Heart left ventricle (tissue), 16 donors: ENCODE results near the gene VEGFC. TPM values are rescaled to one million over a fixed set of nuclear protein-coding genes. Genes with fewer than 3 reads are reported as not detected.

Source experiments
- ATAC-seq, 4 donors: fragments of 200-7000 bp; cut with Tn5 transposase; one replicate each; pipeline ENCODE4 v1.9.1; 2020 to 2022; ENCODE audit warnings: moderate library complexity in 4 of 4, mild to moderate bottlenecking in 3 of 4, moderate number of reproducible peaks in 1 of 4
- DNase-seq, 5 donors: peaks; one replicate each; pipeline ENCODE4 v3.0.0-alpha.2; 2020
- H3K27ac ChIP-seq, 12 donors: fragments of 200-600 bp; sonication (generic) in 4 of 12; one replicate each; pipeline versions ENCODE4 v1.5.0 to v1.8.0; 2016 to 2022; ENCODE audit warnings: mild to moderate bottlenecking in 2 of 12
- H3K27me3 ChIP-seq, 9 donors: fragments of 200-600 bp; sonication (generic) in 2 of 9; one replicate each; pipeline versions ENCODE4 v1.5.1 to v1.8.0; 2016 to 2022; ENCODE audit warnings: mild to moderate bottlenecking in 3 of 9
- H3K36me3 ChIP-seq, 9 donors: fragments of 200-600 bp; sonication (generic) in 2 of 9; one replicate each; pipeline versions ENCODE4 v1.5.0 to v1.8.0; 2018 to 2022; ENCODE audit warnings: mild to moderate bottlenecking in 2 of 9
- H3K4me1 ChIP-seq, 12 donors: fragments of 200-600 bp; sonication (generic) in 4 of 12; one replicate each; pipeline versions ENCODE4 v1.5.0 to v1.8.0; 2016 to 2022; ENCODE audit warnings: mild to moderate bottlenecking in 3 of 12
- H3K4me3 ChIP-seq, 12 donors: fragments of 200-600 bp; sonication (generic) in 4 of 12; one replicate each; pipeline versions ENCODE4 v1.5.0 to v1.8.0; 2017 to 2022; ENCODE audit warnings: mild to moderate bottlenecking in 9 of 12, moderate library complexity in 4 of 12
- H3K9me3 ChIP-seq, 12 donors: fragments of 200-600 bp; sonication (generic) in 4 of 12; one replicate each; pipeline versions ENCODE4 v1.5.0 to v1.8.0; 2016 to 2022; ENCODE audit warnings: mild to moderate bottlenecking in 1 of 12
- CTCF ChIP-seq, 12 donors: fragments of 200-600 bp; sonication (generic) in 4 of 12; IDR thresholded peaks; one replicate each; pipeline versions ENCODE4 v1.5.0 to v1.8.0; 2018 to 2022; ENCODE audit warnings: antibody characterized with exemption in 12 of 12, mild to moderate bottlenecking in 5 of 12
- POLR2A ChIP-seq, 2 donors: fragments of 450-650 bp; IDR thresholded peaks; one replicate each; pipeline ENCODE4 v1.6.1; 2017; ENCODE audit warnings: antibody characterized with exemption in 2 of 2, mild to moderate bottlenecking in 2 of 2, moderate library complexity in 2 of 2
- WGBS, 4 donors: extraction: QIAGEN DNeasy Blood & Tissue Kit in 2 of 4; methylation state at CpG; one replicate each; pipeline versions ENCODE4 v1.1.5 to v1.1.7; 2013 to 2018; 5-methylcytosine and 5-hydroxymethylcytosine counted together
- intact Hi-C, 10 donors: fragments of 100-400 bp; cut with DNase I; formaldehyde crosslinking; loops; one replicate each; pipeline versions ENCODE4 v1.11.1 to v1.14.2; 2022
- polyA plus RNA-seq, 2 donors: library from polyadenylated mRNA; stranded (reverse); fragments of 200-250 nt; gene quantifications; one replicate each; pipeline ENCODE4 v1.2.3, GENCODE V29; 2013
- total RNA-seq, 9 donors: library from RNA; depleted of rRNA in 2 of 9; stranded (reverse); fragments of >200 nt in 2 of 9; fragmentation: NEBNext Ultra II Directional in 3 of 9; extraction: Animal tissue kit (Norgen Biotek cat#: 25700) in 3 of 9; gene quantifications; one replicate each; pipeline versions ENCODE4 v1.1.0 to v1.2.4, GENCODE V29; 2016 to 2023
- donor health status: ischemic (EF 13 %, LVEDD 7.1; RV severe dilation, severe dysfunction).
- donor health status: healthy with polysubstance abuse.
- donor health status: DM: no; HTN: yes; CAD: no.
- donor health status: DM: no; HTN: no; CAD: no.
- donor health status: ischemic (EF 25% LVEDD 6.9; RV normal size, moderate dysfunction).
- donor health status: ischemic (EF 25% LVEDD 5.7; RV mildly dilated, moderate dysfunction).
- donor health status: healthy.
- donor health status: DM: yes; HTN: yes; CAD: no.
- donor health status: ischemic (EF 35%, LVEDD 5.7; RV mildly dilated, moderate dysfunction).
- donor health status: nonischemic (EF 11% LVEDD 7.7; RV severe dilation, severe dysfunction).
- donor health status: DM: yes; HTN: yes; CAD: no.
- donor health status: PGD.
- donor health status: ischemic (EF 29% LVEDD 5.4; RV normal size, mild dysfunction).
- donor health status: nonischemic (EF 23%, LVEDD 6.1; RV moderate dilation, normal function).

VEGFC gene
- total and polyA plus RNA-seq, 11 donors = 4.0 to 16.0 (median 7.4) TPM

- TF ChIP-seq POLR2A (IDR thresholded peaks at IDR 0.05) (no peak), CTCF (IDR thresholded peaks at IDR 0.05) (no peak)
- Histone ChIP-seq H3K27me3 (no peaks in the 10 kb centered on the region), H3K27ac (no peak overlapping the region), H3K9me3 (no peaks in the 10 kb centered on the region), H3K36me3 (no peaks in the 10 kb centered on the region), H3K4me1 (peaks cover 0 to 3% (median 0%) of the 10 kb centered on the region in 12 donors), H3K4me3 (no peak overlapping the region)
- intact Hi-C loops = no loop called here
- ATAC-seq = no peak
- DNase-seq = no peak
- WGBS, 4 donors = 93 to 95% (median 93%) methylated on average over 3 of the region's 3 CpGs
These were observed 45.9 kb downstream of the VEGFC start for GRCh38 chr4:176746846-176747245.

DNA sequence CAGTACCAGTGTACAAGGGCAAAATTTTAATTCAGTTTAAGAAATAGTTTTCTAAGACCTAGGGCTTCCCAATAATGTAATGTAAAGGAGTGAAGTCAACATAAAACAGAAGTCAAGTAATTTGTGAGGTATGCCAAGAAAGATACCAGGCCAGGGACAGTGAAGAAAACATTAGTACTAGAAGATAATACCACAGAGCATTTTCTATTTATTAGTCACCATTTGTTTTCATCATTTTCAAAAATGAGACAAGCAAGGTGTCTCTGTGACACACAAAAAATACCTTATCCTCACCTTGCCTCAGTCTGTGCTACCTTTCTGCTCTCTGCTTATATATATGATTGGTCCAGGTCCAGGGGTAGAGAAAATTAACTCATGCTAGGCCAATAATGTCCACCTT is 46.8 kb downstream of the VEGFC start:
- Histone ChIP-seq H3K4me1 (peaks cover 0 to 3% (median 0%) of the 10 kb centered on the region in 12 donors), H3K27me3 (no peaks in the 10 kb centered on the region), H3K36me3 (no peaks in the 10 kb centered on the region), H3K27ac (no peak overlapping the region), H3K9me3 (no peaks in the 10 kb centered on the region), H3K4me3 (no peak overlapping the region)
- ATAC-seq (no peak), DNase-seq (no peak)
- intact Hi-C loops = no loop called here
- TF ChIP-seq POLR2A (IDR thresholded peaks at IDR 0.05) (no peak), CTCF (IDR thresholded peaks at IDR 0.05) (no peak)

GRCh38 chr4:176744091-176744490 is 48.6 kb downstream of the VEGFC start:
- DNase-seq = no peak
- no peak for ATAC-seq
- WGBS, 4 donors = 89 to 97% (median 95%) methylated on average over 2 of the region's 2 CpGs
- no peaks in the 10 kb centered on the region for H3K36me3 ChIP-seq
- no peak overlapping the region for H3K4me3 ChIP-seq
- peaks cover 0 to 3% (median 0%) of the 10 kb centered on the region in 12 donors for H3K4me1 ChIP-seq
- no peaks in the 10 kb centered on the region for H3K27me3 ChIP-seq
- no peak overlapping the region for H3K27ac ChIP-seq
- no peaks in the 10 kb centered on the region for H3K9me3 ChIP-seq
- intact Hi-C loops = no loop called here
- TF ChIP-seq CTCF (IDR thresholded peaks at IDR 0.05) = no peak
- TF ChIP-seq POLR2A (IDR thresholded peaks at IDR 0.05) = no peak

GRCh38 chr4:176742211-176742610 is 50.5 kb downstream of the VEGFC start:
- Histone ChIP-seq H3K27me3 (no peaks in the 10 kb centered on the region), H3K9me3 (no peaks in the 10 kb centered on the region), H3K36me3 (no peaks in the 10 kb centered on the region), H3K4me1 (peaks cover 0 to 3% (median 0%) of the 10 kb centered on the region in 12 donors), H3K27ac (no peak overlapping the region), H3K4me3 (no peak overlapping the region)
- TF ChIP-seq CTCF (IDR thresholded peaks at IDR 0.05) (no peak), POLR2A (IDR thresholded peaks at IDR 0.05) (no peak)
- ATAC-seq (no peak), DNase-seq (no peak)
- 47 to 65% (median 57%) methylated on average over 6 of the region's 6 CpGs for WGBS, 4 donors
- intact Hi-C loops = no loop called here
